Measurements from ENCODE around the gene SERTAD3. TPM values are rescaled to one million over a fixed set of nuclear protein-coding genes. Genes with fewer than 3 reads are reported as not detected.

SERTAD3 gene
- total RNA-seq, 4 donors from 2014 or later = 16.4 to 29.8 (median 19.1) TPM

GRCh38 chr19:40474737-40475136, 30.6 kb upstream of the SERTAD3 start:
- Histone ChIP-seq H3K27ac (no peak overlapping the region), H3K27me3 (no peaks in the 10 kb centered on the region), H3K9me3 (no peaks in the 10 kb centered on the region), H3K36me3 (no peaks in the 10 kb centered on the region), H3K4me3 (no peak overlapping the region), H3K4me1 (no peaks in the 10 kb centered on the region)
- WGBS = 86% methylated on average over 4 of the region's 4 CpGs
- DNase-seq (ENCODE audit: low spot score in 2 of 2) = no peak
- TF ChIP-seq CTCF (IDR thresholded peaks at IDR 0.05) (no peak), EP300 (IDR thresholded peaks at IDR 0.05) (no peak), POLR2AphosphoS5 (IDR thresholded peaks at IDR 0.05) (no peak), POLR2A (IDR thresholded peaks at IDR 0.05) (no peak)

- Histone ChIP-seq H3K27me3 (no peaks in the 10 kb centered on the region), H3K9me3 (no peaks in the 10 kb centered on the region), H3K36me3 (no peaks in the 10 kb centered on the region), H3K4me1 (peaks cover under 1% of the 10 kb centered on the region), H3K27ac (no peak overlapping the region), H3K4me3 (no peak overlapping the region)
- WGBS = 92% methylated on average over 6 of the region's 13 CpGs
- TF ChIP-seq EP300 (IDR thresholded peaks at IDR 0.05) (no peak), POLR2A (IDR thresholded peaks at IDR 0.05) (no peak), POLR2AphosphoS5 (IDR thresholded peaks at IDR 0.05) (no peak), CTCF (IDR thresholded peaks at IDR 0.05) (no peak)
- no peak for DNase-seq (ENCODE audit: low spot score in 2 of 2)
These were observed 28.4 kb upstream of the SERTAD3 start for GRCh38 chr19:40472516-40472915.

- 100% methylated on average over 3 of the region's 3 CpGs for WGBS
These were observed 27.0 kb upstream of the SERTAD3 start for GRCh38 chr19:40471111-40471510.

GRCh38 chr19:40469011-40469410, 24.9 kb upstream of the SERTAD3 start:
- H3K36me3 ChIP-seq = no peaks in the 10 kb centered on the region
- H3K27ac ChIP-seq = no peak overlapping the region
- 94% methylated on average over 6 of the region's 6 CpGs for WGBS
- no peaks in the 10 kb centered on the region for H3K9me3 ChIP-seq
- no peak for DNase-seq (ENCODE audit: low spot score in 2 of 2)
- no peaks in the 10 kb centered on the region for H3K27me3 ChIP-seq
- no peak for TF ChIP-seq EP300 (IDR thresholded peaks at IDR 0.05)
- TF ChIP-seq POLR2AphosphoS5 (IDR thresholded peaks at IDR 0.05) = no peak
- TF ChIP-seq CTCF (IDR thresholded peaks at IDR 0.05) = no peak
- TF ChIP-seq POLR2A (IDR thresholded peaks at IDR 0.05) = no peak
- no peak overlapping the region for H3K4me3 ChIP-seq
- H3K4me1 ChIP-seq = peaks cover 31% of the 10 kb centered on the region

More at GRCh38 chr19:40471111-40471510, 27.0 kb upstream of the SERTAD3 start:
- H3K9me3 ChIP-seq = no peaks in the 10 kb centered on the region
- DNase-seq (ENCODE audit: low spot score in 2 of 2) = no peak
- no peak overlapping the region for H3K27ac ChIP-seq
- H3K27me3 ChIP-seq = no peaks in the 10 kb centered on the region
- H3K4me3 ChIP-seq = no peak overlapping the region
- no peaks in the 10 kb centered on the region for H3K36me3 ChIP-seq
- TF ChIP-seq POLR2AphosphoS5 (IDR thresholded peaks at IDR 0.05) = no peak
- no peak for TF ChIP-seq CTCF (IDR thresholded peaks at IDR 0.05)
- no peak for TF ChIP-seq POLR2A (IDR thresholded peaks at IDR 0.05)
- TF ChIP-seq EP300 (IDR thresholded peaks at IDR 0.05) = no peak
- H3K4me1 ChIP-seq = peaks cover 13% of the 10 kb centered on the region

- 21% methylated on average over 5 of the region's 87 CpGs for WGBS
- Histone ChIP-seq H3K27me3 (no peaks in the 10 kb centered on the region), H3K27ac (peak within 1 kb of the TSS; percentile 97), H3K4me3 (peak within 1 kb of the TSS; percentile 76), H3K36me3 (no peaks in the 10 kb centered on the region), H3K4me1 (peaks cover 42% of the 10 kb centered on the region), H3K9me3 (no peaks in the 10 kb centered on the region)
- TF ChIP-seq POLR2AphosphoS5 (IDR thresholded peaks at IDR 0.05) (no peak), CTCF (IDR thresholded peaks at IDR 0.05) (no peak), EP300 (IDR thresholded peaks at IDR 0.05) (no peak), POLR2A (IDR thresholded peaks at IDR 0.05) (no peak)
- DNase-seq (ENCODE audit: low spot score in 2 of 2) = no peak
These were observed 23.0 kb upstream of the SERTAD3 start, which contains the start of gene SPTBN4 for GRCh38 chr19:40466985-40467734. TSS of gene SPTBN4 (plus strand) at chr19:40467001. CDS start at chr19:40472622, 5,621 bp downstream.
